ENCODE measurements around the gene RUFY3.
A peak's percentile ranks its signal among the peaks of the same experiment; 100 is the strongest.
"Not testable (repeated sequence)": the region's sequence is repeated elsewhere in the genome, so short reads cannot be mapped to it uniquely, and the experiment has no call there.

The RUFY3 gene

GRCh38 chr4:70712150-70712549 lies 9.6 kb upstream of the RUFY3 start:
- DNase-seq, result no peak
- Mint-ChIP-seq H3K36me3 (peaks cover 5% of the 10 kb centered on the region), H3K27ac (no peak overlapping the region)

GRCh38 chr4:70712604-70713452 lies 8.9 kb upstream of the RUFY3 start:
- H3K4me1 Mint-ChIP-seq, result peaks cover 44% of the 10 kb centered on the region
- no peak overlapping the region for H3K27ac Mint-ChIP-seq
- no peaks in the 10 kb centered on the region for H3K9me3 Mint-ChIP-seq
- H3K36me3 Mint-ChIP-seq, result peaks cover 5% of the 10 kb centered on the region
- CTCF ChIA-PET, result interaction anchor here (1.1 to 1.3 kb wide), 3 partner anchors 9 to 24 kb away, joined by 3 to 7 read pairs (median 3); no protein-coding TSS in a partner anchor
- no peak overlapping the region for H3K4me3 Mint-ChIP-seq
- DNase-seq, result no peak
- no peaks in the 10 kb centered on the region for H3K27me3 Mint-ChIP-seq

More at GRCh38 chr4:70712150-70712549, 9.6 kb upstream of the RUFY3 start:
- no peaks in the 10 kb centered on the region for H3K9me3 Mint-ChIP-seq
- peaks cover 49% of the 10 kb centered on the region for H3K4me1 Mint-ChIP-seq
- H3K4me3 Mint-ChIP-seq, result no peak overlapping the region
- CTCF ChIA-PET, result interaction anchor here (0.6 to 1.2 kb wide), 3 partner anchors 8 to 110 kb away, joined by 3 to 7 read pairs (median 4); no protein-coding TSS in a partner anchor
- no peaks in the 10 kb centered on the region for H3K27me3 Mint-ChIP-seq

- H3K4me3 Mint-ChIP-seq, result no peak overlapping the region
- peaks cover 5% of the 10 kb centered on the region for H3K36me3 Mint-ChIP-seq
- CTCF ChIA-PET, result interaction anchor here (0.5 to 1.3 kb wide), 5 partner anchors 8 to 24 kb away, joined by 3 to 7 read pairs (median 3); no protein-coding TSS in a partner anchor
- H3K4me1 Mint-ChIP-seq, result peaks cover 44% of the 10 kb centered on the region
- no peaks in the 10 kb centered on the region for H3K27me3 Mint-ChIP-seq
- DNase-seq, result no peak
- no peaks in the 10 kb centered on the region for H3K9me3 Mint-ChIP-seq
- H3K27ac Mint-ChIP-seq, result no peak overlapping the region
Observed at GRCh38 chr4:70713453-70714078, 8.2 kb upstream of the RUFY3 start.

GRCh38 chr4:70714079-70714887 lies 7.5 kb upstream of the RUFY3 start:
- Mint-ChIP-seq H3K4me1 (peaks cover 44% of the 10 kb centered on the region), H3K36me3 (peaks cover 5% of the 10 kb centered on the region), H3K27ac (no peak overlapping the region), H3K9me3 (no peaks in the 10 kb centered on the region), H3K27me3 (no peaks in the 10 kb centered on the region), H3K4me3 (no peak overlapping the region)
- DNase-seq, result no peak
- CTCF ChIA-PET, result interaction anchor here (0.8 to 1.0 kb wide), 2 partner anchors 8 to 25 kb away, joined by 3 read pairs; no protein-coding TSS in a partner anchor

- H3K9me3 Mint-ChIP-seq, result no peaks in the 10 kb centered on the region
- no peak overlapping the region for H3K4me3 Mint-ChIP-seq
- DNase-seq, result no peak
- no peaks in the 10 kb centered on the region for H3K27me3 Mint-ChIP-seq
- H3K27ac Mint-ChIP-seq, result no peak overlapping the region
- H3K36me3 Mint-ChIP-seq, result peaks cover 5% of the 10 kb centered on the region
- H3K4me1 Mint-ChIP-seq, result peaks cover 37% of the 10 kb centered on the region
- CTCF ChIA-PET, result no interaction called here
Observed at GRCh38 chr4:70715097-70715496, 6.7 kb upstream of the RUFY3 start.

- H3K27ac Mint-ChIP-seq, result no peak overlapping the region
- H3K4me1 Mint-ChIP-seq, result peaks cover 30% of the 10 kb centered on the region
- H3K27me3 Mint-ChIP-seq, result no peaks in the 10 kb centered on the region
- H3K4me3 Mint-ChIP-seq, result no peak overlapping the region
- no peak for DNase-seq
- H3K9me3 Mint-ChIP-seq, result no peaks in the 10 kb centered on the region
- CTCF ChIA-PET, result no interaction called here
- peaks cover 1% of the 10 kb centered on the region for H3K36me3 Mint-ChIP-seq
Observed at GRCh38 chr4:70718811-70719604, 2.8 kb upstream of the RUFY3 start.

GRCh38 chr4:70722199-70722791 lies 531 bp downstream of the RUFY3 start:
- H3K4me1 Mint-ChIP-seq, result peaks cover 18% of the 10 kb centered on the region
- H3K27me3 Mint-ChIP-seq, result no peaks in the 10 kb centered on the region
- no peak overlapping the region for H3K4me3 Mint-ChIP-seq
- no peak overlapping the region for H3K27ac Mint-ChIP-seq
- peak; percentile 44 for DNase-seq
- H3K36me3 Mint-ChIP-seq, result no peaks in the 10 kb centered on the region
- H3K9me3 Mint-ChIP-seq, result no peaks in the 10 kb centered on the region
- CTCF ChIA-PET, result interaction anchor here (1.0 to 3.4 kb wide), 4 partner anchors 9 to 17 kb away, joined by 3 to 24 read pairs (median 4); no protein-coding TSS in a partner anchor

- Mint-ChIP-seq H3K27me3 (no peaks in the 10 kb centered on the region), H3K9me3 (no peaks in the 10 kb centered on the region), H3K27ac (no peak overlapping the region), H3K4me1 (peaks cover 18% of the 10 kb centered on the region), H3K36me3 (no peaks in the 10 kb centered on the region), H3K4me3 (no peak overlapping the region)
- no peak for DNase-seq
- CTCF ChIA-PET, result interaction anchor here (3.4 kb wide), 1 partner anchor 11 kb away, joined by 24 read pairs; no protein-coding TSS in a partner anchor
Observed at GRCh38 chr4:70724463-70724862, 2.7 kb downstream of the RUFY3 start.

GRCh38 chr4:70725633-70726032 lies 3.9 kb downstream of the RUFY3 start:
- H3K9me3 Mint-ChIP-seq, result no peaks in the 10 kb centered on the region
- H3K36me3 Mint-ChIP-seq, result no peaks in the 10 kb centered on the region

GRCh38 chr4:70726515-70726914 lies 4.8 kb downstream of the RUFY3 start:
- DNase-seq, H3K27me3 Mint-ChIP-seq, H3K4me3 Mint-ChIP-seq, H3K36me3 Mint-ChIP-seq, CTCF ChIA-PET, H3K9me3 Mint-ChIP-seq, H3K27ac Mint-ChIP-seq: not testable (repeated sequence)
- H3K4me1 Mint-ChIP-seq, result peaks cover 17% of the 10 kb centered on the region

More at GRCh38 chr4:70725633-70726032, 3.9 kb downstream of the RUFY3 start:
- CTCF ChIA-PET, result no interaction called here
- H3K27me3 Mint-ChIP-seq, result no peaks in the 10 kb centered on the region
- no peak overlapping the region for H3K4me3 Mint-ChIP-seq
- no peak overlapping the region for H3K27ac Mint-ChIP-seq
- DNase-seq, result no peak
- H3K4me1 Mint-ChIP-seq, result peaks cover 18% of the 10 kb centered on the region

- no peaks in the 10 kb centered on the region for H3K36me3 Mint-ChIP-seq
- CTCF ChIA-PET, result no interaction called here
- peaks cover 11% of the 10 kb centered on the region for H3K4me1 Mint-ChIP-seq
- no peaks in the 10 kb centered on the region for H3K27me3 Mint-ChIP-seq
- no peak overlapping the region for H3K4me3 Mint-ChIP-seq
- no peak overlapping the region for H3K27ac Mint-ChIP-seq
- no peak for DNase-seq
- H3K9me3 Mint-ChIP-seq, result no peaks in the 10 kb centered on the region
Observed at GRCh38 chr4:70728091-70728490, 6.3 kb downstream of the RUFY3 start.

GRCh38 chr4:70732878-70733277 lies 11.1 kb downstream of the RUFY3 start:
- CTCF ChIA-PET, result interaction anchor here (2.3 kb wide), 1 partner anchor 106 kb away, joined by 7 read pairs; no protein-coding TSS in a partner anchor
- Mint-ChIP-seq H3K27ac (peak overlapping the region; percentile 34), H3K4me1 (peaks cover 52% of the 10 kb centered on the region)
- H3K4me3 Mint-ChIP-seq, DNase-seq, H3K9me3 Mint-ChIP-seq, H3K27me3 Mint-ChIP-seq, H3K36me3 Mint-ChIP-seq: not testable (repeated sequence)

All from activated naive CD4-positive, alpha-beta T cell treated with anti-CD3 and anti-CD28 coated beads, Interleukin-2, amount 10 ng/mL, durations not matched to agents 7 days and 5 days (primary cell).